HCT116 (cell line): Measurements from ENCODE around the gene TMEM239. TPM values are rescaled to one million over a fixed set of nuclear protein-coding genes. Genes with fewer than 3 reads are reported as not detected.

ENCODE experiments used
- ATAC-seq: fragments of 200-7000 bp; cut with Tn5 transposase; 2 replicates; pipeline ENCODE4 v1.9.1; 2020; ENCODE audit warnings: mild to moderate bottlenecking, moderate library complexity
- BruUV-seq: library from RNA; stranded (reverse); fragments of 400-500 nt; replicated peaks from 2 replicates; lab custom pipeline; 2021; lab: Mats Ljungman, UMichigan
- CTCF ChIA-PET: fragments of 300-600 bp; sonication (Branson Sonifier 250); formaldehyde crosslinking; loops from one replicate; lab custom pipeline; 2021; ENCODE audit warnings: antibody characterized with exemption; lab: Charles Lee
- POLR2A ChIA-PET: fragments of 300-600, 350-600 bp; sonication (Branson Sonifier 250); formaldehyde crosslinking; loops from one replicate; lab custom pipeline; 2021; ENCODE audit warnings: antibody characterized with exemption; lab: Charles Lee
- RAD21 ChIA-PET, 2 experiments: fragments of 300-600 bp; sonication (Branson Sonifier 250); formaldehyde crosslinking; loops; one replicate each; lab custom pipeline; 2023; ENCODE audit warnings: low total read pairs in 2 of 2; ENCODE audit not compliant: uncharacterized antibody in 2 of 2, unreplicated experiment in 2 of 2, low non-redundant PET in 1 of 2; lab: Charles Lee
- DNase-seq: peaks from one replicate; pipeline ENCODE4 v3.0.0-alpha.2; 2010; ENCODE audit warnings: low read depth, low spot score
- H2AFZ ChIP-seq: fragments of 200-600 bp; shearing (Covaris generic), sonication (generic); 2 replicates; pipeline ENCODE4 v1.6.1; 2017; ENCODE audit warnings: low read depth, mixed run types, mixed read lengths, antibody characterized with exemption, low read length; ENCODE audit not compliant: poor library complexity, severe bottlenecking
- H3K27ac ChIP-seq: 2 replicates; pipeline ENCODE4 v1.5.1; 2012; ENCODE audit warnings: low read depth, low read length
- H3K27me3 ChIP-seq: fragments of 200-600 bp; sonication (generic); 2 replicates; pipeline ENCODE4 v1.6.1; 2016; ENCODE audit warnings: mixed run types, low read length, mixed read lengths; ENCODE audit not compliant: insufficient read depth
- H3K36me3 ChIP-seq, 2 experiments: fragments of 200-500 bp in 1 of 2; fragments of 200-600 bp in 1 of 2; sonication (Bioruptor generic) in 1 of 2; sonication (generic) in 1 of 2; 2 replicates each; pipeline versions ENCODE4 v1.5.1 to v1.6.1; 2014 to 2016; ENCODE audit warnings: low read length in 2 of 2, inconsistent platforms in 1 of 2, mixed read lengths in 1 of 2, mixed run types in 1 of 2; ENCODE audit not compliant: insufficient read depth in 2 of 2, control insufficient read depth in 1 of 2
- H3K4me1 ChIP-seq, 2 experiments: fragments of 200-600 bp in 1 of 2; sonication (generic) in 1 of 2; 2 replicates each; pipeline versions ENCODE4 v1.5.1 to v1.6.1; 2012 to 2017; ENCODE audit warnings: low read length in 2 of 2, inconsistent platforms in 1 of 2, mild to moderate bottlenecking in 1 of 2, mixed read lengths in 1 of 2, mixed run types in 1 of 2, moderate library complexity in 1 of 2; ENCODE audit not compliant: insufficient read depth in 2 of 2, control insufficient read depth in 1 of 2
- H3K4me2 ChIP-seq: fragments of 200-600 bp; sonication (generic); 2 replicates; pipeline ENCODE4 v1.6.1; 2017; ENCODE audit warnings: mixed run types, low read length, mixed read lengths
- H3K4me3 ChIP-seq, 2 experiments: fragments of 200-600 bp in 1 of 2; sonication (generic) in 1 of 2; replicated peaks in 1 of 2; 2 replicates each; pipeline ENCODE4 v1.5.1; 2011 to 2016; ENCODE audit warnings: low read length in 2 of 2, control low read depth in 1 of 2, low read depth in 1 of 2, mild to moderate bottlenecking in 1 of 2, mixed read lengths in 1 of 2, mixed run types in 1 of 2
- H3K79me2 ChIP-seq: fragments of 200-600 bp; sonication (generic); 2 replicates; pipeline ENCODE4 v1.6.1; 2017; ENCODE audit warnings: mild to moderate bottlenecking, mixed run types, low read length, moderate library complexity, mixed read lengths; ENCODE audit not compliant: insufficient read depth
- H3K9ac ChIP-seq: fragments of 200-600 bp; sonication (generic); 2 replicates; pipeline ENCODE4 v1.6.1; 2016; ENCODE audit warnings: low read length, mixed read lengths
- H3K9me2 ChIP-seq: fragments of 200-600 bp; sonication (generic), shearing (Covaris generic); 2 replicates; pipeline ENCODE4 v1.6.1; 2017; ENCODE audit warnings: mixed run types, mild to moderate bottlenecking, moderate library complexity; ENCODE audit not compliant: insufficient read depth
- H3K9me3 ChIP-seq, 2 experiments: fragments of 200-500 bp in 1 of 2; fragments of 200-600 bp in 1 of 2; sonication (Bioruptor generic) in 1 of 2; sonication (generic) in 1 of 2; 2 replicates each; pipeline ENCODE4 v1.6.1; 2014 to 2017; ENCODE audit warnings: low read length in 2 of 2, mixed read lengths in 2 of 2, inconsistent platforms in 1 of 2, low read depth in 1 of 2, mild to moderate bottlenecking in 1 of 2, mixed run types in 1 of 2, moderate library complexity in 1 of 2; ENCODE audit not compliant: control insufficient read depth in 1 of 2, insufficient read depth in 1 of 2
- H4K20me1 ChIP-seq: fragments of 200-600 bp; sonication (generic), shearing (Covaris generic); 2 replicates; pipeline ENCODE4 v1.6.1; 2017; ENCODE audit warnings: mixed run types, mild to moderate bottlenecking, moderate library complexity; ENCODE audit not compliant: insufficient read depth
- CEBPB ChIP-seq: IDR thresholded peaks from 2 replicates; pipeline ENCODE4 v1.6.1; 2012; ENCODE audit warnings: low read depth
- CTCF ChIP-seq, 3 experiments: fragments of 200-600 bp in 1 of 3; sonication (generic) in 1 of 3; IDR thresholded peaks in 2 of 3; conservative IDR thresholded peaks in 1 of 3; 2 replicates each; pipeline ENCODE4 v1.5.1; 2012 to 2017; ENCODE audit warnings: low read depth in 2 of 3, low read length in 2 of 3, antibody characterized with exemption in 1 of 3, borderline replicate concordance in 1 of 3, control low read depth in 1 of 3, mild to moderate bottlenecking in 1 of 3, mixed read lengths in 1 of 3, mixed run types in 1 of 3, moderate library complexity in 1 of 3; ENCODE audit not compliant: insufficient read depth in 1 of 3
- ELF1 ChIP-seq: IDR thresholded peaks from 2 replicates; pipeline ENCODE4 v1.6.1; 2012; ENCODE audit warnings: low read depth, borderline replicate concordance
- EZH2 ChIP-seq: fragments of 200-600 bp; sonication (generic); IDR thresholded peaks from 2 replicates; pipeline ENCODE4 v1.6.1; 2017; ENCODE audit warnings: antibody characterized with exemption, mixed run types
- EZH2phosphoT487 ChIP-seq: fragments of 200-600 bp; IDR thresholded peaks from 2 replicates; pipeline ENCODE4 v1.6.1; 2018; ENCODE audit warnings: antibody characterized with exemption, borderline replicate concordance
- FOSL1 ChIP-seq: IDR thresholded peaks from 2 replicates; pipeline ENCODE4 v1.6.1; 2012; ENCODE audit warnings: low read depth
- JUND ChIP-seq: IDR thresholded peaks from 2 replicates; pipeline ENCODE4 v1.6.1; 2012
- MAX ChIP-seq: IDR thresholded peaks from 2 replicates; pipeline ENCODE4 v1.6.1; 2012
- POLR2A ChIP-seq: IDR thresholded peaks from 2 replicates; pipeline ENCODE4 v1.7.0; 2011; ENCODE audit warnings: borderline replicate concordance; ENCODE audit not compliant: insufficient read depth, insufficient read length; ENCODE audit errors: extremely low read depth
- POLR2AphosphoS5 ChIP-seq: IDR thresholded peaks from 2 replicates; pipeline ENCODE4 v1.6.1; 2011; ENCODE audit warnings: mild to moderate bottlenecking, low read depth, low read length, moderate library complexity
- RAD21 ChIP-seq: IDR thresholded peaks from 2 replicates; pipeline ENCODE4 v1.6.1; 2012; ENCODE audit warnings: low read depth, mild to moderate bottlenecking
- REST ChIP-seq: IDR thresholded peaks from 2 replicates; pipeline ENCODE4 v1.6.1; 2012; ENCODE audit warnings: low read depth
- SIN3A ChIP-seq: IDR thresholded peaks from 2 replicates; pipeline ENCODE4 v1.6.1; 2012; ENCODE audit warnings: low read depth
- SP1 ChIP-seq: IDR thresholded peaks from 2 replicates; pipeline ENCODE4 v1.6.1; 2012; ENCODE audit warnings: low read depth
- SRF ChIP-seq: IDR thresholded peaks from 2 replicates; pipeline ENCODE4 v1.6.1; 2012; ENCODE audit warnings: low read depth
- TCF7L2 ChIP-seq: IDR thresholded peaks from 2 replicates; pipeline ENCODE4 v1.7.0; 2011; ENCODE audit warnings: borderline replicate concordance, inconsistent platforms; ENCODE audit not compliant: insufficient read depth, insufficient read length; ENCODE audit errors: extremely low read depth
- YY1 ChIP-seq: IDR thresholded peaks from 2 replicates; pipeline ENCODE4 v1.6.1; 2011; ENCODE audit warnings: low read length, low read depth, moderate library complexity, mild to moderate bottlenecking; ENCODE audit not compliant: insufficient replicate concordance; ENCODE audit errors: extremely low read depth
- ZBTB33 ChIP-seq: IDR thresholded peaks from 2 replicates; pipeline ENCODE4 v1.6.1; 2011; ENCODE audit warnings: mild to moderate bottlenecking, low read length, moderate library complexity; ENCODE audit not compliant: insufficient replicate concordance; ENCODE audit errors: extremely low read depth
- intact Hi-C: fragments of 100-400 bp; cut with micrococcal nuclease; formaldehyde crosslinking; loops from 2 replicates; pipeline ENCODE4 v1.10.0; 2022
- total RNA-seq: library from RNA; stranded (reverse); gene quantifications from one replicate; pipeline ENCODE4 v1.2.1, GENCODE V29; 2021; ENCODE audit not compliant: unreplicated experiment

Gene TMEM239
- total RNA-seq, 1 experiment from 2014 or later = not detected

- H2AFZ ChIP-seq = no peak overlapping the region
- no peaks in the 10 kb centered on the region for H4K20me1 ChIP-seq
- no peak overlapping the region for H3K27ac ChIP-seq
- RAD21 ChIA-PET = no interaction called here
- BruUV-seq = no TSS peak
- DNase-seq = no peak
- H3K4me3 ChIP-seq = no peak overlapping the region
- intact Hi-C loops = no loop called here
- H3K36me3 ChIP-seq = no peaks in the 10 kb centered on the region; a peak in 1 of 4 replicates
- H3K27me3 ChIP-seq = no peaks in the 10 kb centered on the region
- no peaks in the 10 kb centered on the region for H3K4me1 ChIP-seq
- POLR2A ChIA-PET = no interaction called here
- TF ChIP-seq SP1 = no peak
- TF ChIP-seq POLR2A = no peak
- no peak for TF ChIP-seq SIN3A
- TF ChIP-seq CEBPB = no peak
- TF ChIP-seq CTCF (IDR thresholded peaks at IDR 0.05 in 2 of 3, conservative IDR thresholded peaks at IDR 0.05 in 1 of 3; ENCODE audit: borderline replicate concordance in 1 of 3, insufficient read depth in 1 of 3, low read depth in 2 of 3, low read length in 2 of 3) = no peak
- no peak for TF ChIP-seq EZH2phosphoT487
- no peak for TF ChIP-seq TCF7L2
- TF ChIP-seq ELF1 = no peak
- no peak for TF ChIP-seq FOSL1
- no peak for TF ChIP-seq POLR2AphosphoS5
- no peak for TF ChIP-seq YY1
- TF ChIP-seq MAX = no peak
- no peak for TF ChIP-seq JUND
- no peak for TF ChIP-seq ZBTB33
- TF ChIP-seq RAD21 = no peak
- no peak for TF ChIP-seq REST
- no peak for TF ChIP-seq SRF
- TF ChIP-seq EZH2 = no peak
- no peaks in the 10 kb centered on the region for H3K9me2 ChIP-seq
- CTCF ChIA-PET = no interaction called here
- H3K4me2 ChIP-seq = no peak overlapping the region
- H3K9me3 ChIP-seq = no peaks in the 10 kb centered on the region
- no peak overlapping the region for H3K9ac ChIP-seq
- no peaks in the 10 kb centered on the region for H3K79me2 ChIP-seq
- ATAC-seq = no peak
Measured at GRCh38 chr20:2858591-2858990, 42.4 kb downstream of the TMEM239 start.
